Thoracic aorta (tissue), 2 donors: ENCODE measurements around the gene NPAS3. TPM values are rescaled to one million over a fixed set of nuclear protein-coding genes. Genes with fewer than 3 reads are reported as not detected.

Source experiments
- ATAC-seq: fragments of 150-250 bp; one replicate; pipeline ENCODE4 v1.8.0; 2017; ENCODE audit warnings: low read depth; ENCODE audit not compliant: insufficient number of reproducible peaks, low FRiP score
- DNase-seq: peaks from one replicate; pipeline ENCODE4 v3.0.0-alpha.2; 2020; ENCODE audit warnings: low spot score
- H3K27ac ChIP-seq, 2 donors: fragments of 200-600 bp; sonication (generic); 1 replicate in 1 of 2; 2 replicates in 1 of 2; pipeline ENCODE4 v1.5.1; 2016; ENCODE audit warnings: mild to moderate bottlenecking in 2 of 2, moderate library complexity in 2 of 2
- H3K27me3 ChIP-seq: fragments of 200-600 bp; sonication (generic); replicated peaks from 2 replicates; pipeline ENCODE4 v1.6.0; 2016; ENCODE audit warnings: mild to moderate bottlenecking; ENCODE audit not compliant: insufficient read depth
- H3K36me3 ChIP-seq: fragments of 200-600 bp; sonication (generic); one replicate; pipeline ENCODE4 v1.5.1; 2016
- H3K4me1 ChIP-seq, 2 donors: fragments of 200-600 bp; sonication (generic); 1 replicate in 1 of 2; 2 replicates in 1 of 2; pipeline versions ENCODE4 v1.5.1 to v1.6.0; 2016; ENCODE audit warnings: low read depth in 2 of 2, mild to moderate bottlenecking in 1 of 2; ENCODE audit not compliant: control insufficient read depth in 1 of 2
- H3K4me3 ChIP-seq: fragments of 200-600 bp; sonication (generic); 2 replicates; pipeline ENCODE4 v1.5.1; 2016; ENCODE audit warnings: mild to moderate bottlenecking
- H3K9me3 ChIP-seq: fragments of 200-600 bp; sonication (generic); 2 replicates; pipeline ENCODE4 v1.5.1; 2016
- total RNA-seq, 2 donors: library from RNA; depleted of rRNA; stranded (reverse); fragments of >200 nt; gene quantifications; one replicate each; pipeline versions ENCODE4 v1.1.0 to v1.2.3, GENCODE V29; 2016
- TF ChIP-seq, protein P1 (sequence below): fragments of 200-600 bp; sonication (generic); IDR thresholded peaks from one replicate; pipeline ENCODE4 v1.5.1; 2019; ENCODE audit warnings: antibody characterized with exemption

The NPAS3 gene
- total RNA-seq, 2 donors from 2014 or later = 1.1 TPM; not detected in 1

DNA sequence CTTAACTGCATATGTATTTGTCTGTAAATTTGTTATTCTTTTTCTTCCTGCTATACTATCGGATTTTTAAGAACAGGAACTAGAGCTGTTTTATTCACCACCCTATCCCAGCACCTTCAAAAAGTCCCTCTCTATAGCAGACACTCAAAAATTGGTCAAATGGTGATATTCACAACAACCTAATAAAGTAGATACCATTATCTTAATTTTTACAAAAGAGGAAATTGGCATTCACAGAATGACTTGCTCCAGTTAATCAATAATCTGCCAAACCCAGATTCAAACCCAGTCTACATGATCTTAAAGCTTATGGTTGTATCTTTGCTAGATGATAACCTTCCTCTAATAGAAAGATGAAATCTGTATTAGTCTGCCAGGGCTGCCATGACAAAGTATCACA, 585.6 kb downstream of the NPAS3 start:
- H3K27ac ChIP-seq = no peak overlapping the region
- H3K9me3 ChIP-seq = no peaks in the 10 kb centered on the region
- no peaks in the 10 kb centered on the region for H3K27me3 ChIP-seq
- H3K4me3 ChIP-seq = no peak overlapping the region
- H3K36me3 ChIP-seq = no peaks in the 10 kb centered on the region
- no peaks in the 10 kb centered on the region for H3K4me1 ChIP-seq
- TF ChIP-seq, protein P1, sequence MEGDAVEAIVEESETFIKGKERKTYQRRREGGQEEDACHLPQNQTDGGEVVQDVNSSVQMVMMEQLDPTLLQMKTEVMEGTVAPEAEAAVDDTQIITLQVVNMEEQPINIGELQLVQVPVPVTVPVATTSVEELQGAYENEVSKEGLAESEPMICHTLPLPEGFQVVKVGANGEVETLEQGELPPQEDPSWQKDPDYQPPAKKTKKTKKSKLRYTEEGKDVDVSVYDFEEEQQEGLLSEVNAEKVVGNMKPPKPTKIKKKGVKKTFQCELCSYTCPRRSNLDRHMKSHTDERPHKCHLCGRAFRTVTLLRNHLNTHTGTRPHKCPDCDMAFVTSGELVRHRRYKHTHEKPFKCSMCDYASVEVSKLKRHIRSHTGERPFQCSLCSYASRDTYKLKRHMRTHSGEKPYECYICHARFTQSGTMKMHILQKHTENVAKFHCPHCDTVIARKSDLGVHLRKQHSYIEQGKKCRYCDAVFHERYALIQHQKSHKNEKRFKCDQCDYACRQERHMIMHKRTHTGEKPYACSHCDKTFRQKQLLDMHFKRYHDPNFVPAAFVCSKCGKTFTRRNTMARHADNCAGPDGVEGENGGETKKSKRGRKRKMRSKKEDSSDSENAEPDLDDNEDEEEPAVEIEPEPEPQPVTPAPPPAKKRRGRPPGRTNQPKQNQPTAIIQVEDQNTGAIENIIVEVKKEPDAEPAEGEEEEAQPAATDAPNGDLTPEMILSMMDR = no peak
- DNase-seq (no peak), ATAC-seq (no peak)

DNA sequence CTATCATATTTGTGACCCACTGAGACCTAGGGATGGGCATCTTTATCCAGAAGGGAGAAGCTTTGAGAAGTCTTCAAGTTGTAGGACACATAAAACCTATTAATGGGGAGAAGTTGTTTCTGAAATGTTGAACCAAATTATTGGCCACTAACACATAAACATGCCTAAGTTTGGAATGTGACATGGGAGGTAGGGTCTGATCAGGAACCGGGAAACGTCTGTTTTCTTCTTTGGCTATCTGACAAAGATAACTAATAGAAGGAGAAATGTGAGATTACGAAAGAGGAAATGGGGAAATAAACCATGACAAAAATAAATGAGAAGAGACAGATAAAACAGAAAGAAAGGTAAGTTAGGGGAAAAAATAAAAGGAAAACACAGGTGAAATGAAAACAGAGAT, 586.9 kb downstream of the NPAS3 start:
- H3K9me3 ChIP-seq = no peaks in the 10 kb centered on the region
- no peak for DNase-seq
- no peak overlapping the region for H3K27ac ChIP-seq
- ATAC-seq = no peak
- no peaks in the 10 kb centered on the region for H3K4me1 ChIP-seq
- no peaks in the 10 kb centered on the region for H3K36me3 ChIP-seq
- TF ChIP-seq, protein P1 = no peak
- no peak overlapping the region for H3K4me3 ChIP-seq
- no peaks in the 10 kb centered on the region for H3K27me3 ChIP-seq

DNA sequence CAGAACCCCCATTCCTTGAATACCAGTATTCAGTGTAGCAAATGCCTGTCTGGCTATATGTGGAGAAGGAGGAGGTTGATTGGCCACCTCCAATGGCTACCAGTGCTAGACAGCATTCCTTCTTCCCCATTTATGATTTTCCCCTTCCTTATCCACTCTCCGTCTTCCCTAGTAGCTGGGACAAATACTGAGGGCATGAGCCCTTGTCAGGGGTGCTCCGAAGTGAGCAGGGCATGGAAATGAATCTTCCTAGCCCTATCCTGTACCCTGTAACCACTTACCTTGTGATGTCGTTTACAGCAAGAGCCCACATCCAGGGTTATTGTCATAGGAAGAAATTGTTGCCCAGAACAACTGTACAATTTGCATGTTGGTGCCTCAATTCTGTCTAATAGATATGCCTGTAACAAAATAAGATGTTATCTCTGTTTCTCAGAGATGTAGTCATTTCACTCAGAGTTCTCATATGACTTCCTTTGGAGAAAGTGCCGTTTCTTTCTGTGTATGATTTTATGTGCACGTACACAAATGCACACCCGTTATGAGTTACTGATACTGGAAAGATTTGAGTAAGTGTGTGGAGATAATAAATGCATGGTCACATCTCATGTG, 588.5 kb downstream of the NPAS3 start:
- Histone ChIP-seq H3K4me3 (no peak overlapping the region), H3K9me3 (no peaks in the 10 kb centered on the region), H3K4me1 (no peaks in the 10 kb centered on the region), H3K36me3 (no peaks in the 10 kb centered on the region), H3K27me3 (no peaks in the 10 kb centered on the region), H3K27ac (no peak overlapping the region)
- DNase-seq (no peak), ATAC-seq (no peak)
- TF ChIP-seq, protein P1 = no peak

DNA sequence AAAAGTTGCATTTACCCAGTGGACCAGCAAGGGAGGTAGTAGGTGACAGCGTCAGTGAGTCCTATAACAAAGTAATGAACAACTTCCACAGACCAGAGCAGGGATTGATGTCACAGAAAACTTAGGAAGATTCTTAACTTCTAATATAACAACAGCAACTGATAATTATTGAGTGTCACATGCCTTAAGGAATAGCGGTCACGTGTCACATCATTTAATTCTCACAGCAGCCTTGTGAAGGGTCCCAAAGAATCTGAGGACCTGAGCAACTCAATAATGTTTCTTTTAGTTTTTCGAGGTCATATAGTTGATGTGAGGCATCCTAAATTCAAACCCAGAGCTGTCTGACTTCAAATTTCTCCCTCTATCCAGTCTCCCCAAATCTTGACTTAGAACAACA, 590.0 kb downstream of the NPAS3 start:
- H3K9me3 ChIP-seq = no peaks in the 10 kb centered on the region
- H3K27me3 ChIP-seq = no peaks in the 10 kb centered on the region
- no peak for DNase-seq
- no peak overlapping the region for H3K4me3 ChIP-seq
- no peaks in the 10 kb centered on the region for H3K4me1 ChIP-seq
- no peaks in the 10 kb centered on the region for H3K36me3 ChIP-seq
- ATAC-seq = no peak
- TF ChIP-seq, protein P1 = no peak
- H3K27ac ChIP-seq = no peak overlapping the region

DNA sequence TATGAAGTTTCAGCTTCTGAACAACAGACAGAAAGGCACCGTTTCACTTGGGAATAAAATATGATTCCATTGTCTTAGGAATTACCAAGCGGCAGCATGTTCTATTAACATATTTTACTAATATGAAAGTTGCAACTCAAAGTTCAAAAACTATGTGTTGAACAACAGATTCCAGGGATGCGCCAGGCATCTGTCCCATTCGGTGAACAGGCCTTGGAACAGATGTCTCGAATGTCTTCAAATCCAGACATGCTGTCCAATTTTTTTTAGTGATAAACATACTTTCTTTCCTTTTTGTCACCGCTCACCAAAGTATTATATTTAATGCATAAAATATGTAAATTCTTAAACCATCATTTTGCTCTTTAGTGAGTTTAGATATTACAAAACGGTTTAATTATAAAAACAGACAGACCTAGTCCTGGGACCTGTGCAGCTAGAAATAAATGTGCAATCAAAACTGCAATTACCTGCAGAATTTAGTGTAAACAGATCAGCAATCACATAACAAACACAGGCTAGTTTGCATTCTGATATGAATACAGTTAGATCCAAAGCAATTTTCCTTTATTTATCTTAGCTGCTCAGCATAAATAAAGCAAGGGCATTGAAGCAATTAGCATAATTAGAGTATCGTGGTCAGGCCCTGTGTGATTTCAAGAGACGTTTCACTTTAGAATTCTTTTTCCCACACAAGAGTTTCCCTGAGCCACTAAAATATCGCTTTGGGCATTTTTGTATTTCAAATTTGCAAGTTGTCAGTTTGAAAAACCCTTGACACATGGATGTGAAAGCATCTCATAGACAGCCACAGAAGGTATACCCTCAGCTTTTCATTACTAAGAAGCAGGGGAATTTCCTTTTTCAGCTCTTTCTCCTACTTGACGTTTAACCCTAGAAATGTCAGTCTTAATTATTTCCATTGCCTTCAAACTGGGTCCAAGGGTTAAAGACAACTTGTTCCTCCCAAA, 591.4 kb downstream of the NPAS3 start:
- DNase-seq (no peak), ATAC-seq (no peak)
- Histone ChIP-seq H3K36me3 (no peaks in the 10 kb centered on the region), H3K27me3 (no peaks in the 10 kb centered on the region), H3K27ac (no peak overlapping the region), H3K4me1 (no peaks in the 10 kb centered on the region), H3K9me3 (no peaks in the 10 kb centered on the region), H3K4me3 (no peak overlapping the region)
- TF ChIP-seq, protein P1 = no peak
